ENCODE measurements around the gene HMCN1.
"Not testable (repeated sequence)": the region's sequence is repeated elsewhere in the genome, so short reads cannot be mapped to it uniquely, and the experiment has no call there.

HMCN1 gene

GRCh38 chr1:186210258-186210657, 476.1 kb downstream of the HMCN1 start:
- Histone ChIP-seq H3K4me3 (ENCODE audit: insufficient read depth, low read depth, low read length) (no peak overlapping the region), H3K4me1 (ENCODE audit: control insufficient read depth, insufficient read depth, low read length) (peaks cover 12% of the 10 kb centered on the region), H3K27me3 (ENCODE audit: control insufficient read depth, insufficient read depth, low read length, poor library complexity, severe bottlenecking) (no peaks in the 10 kb centered on the region), H3K9me3 (ENCODE audit: control insufficient read depth, low read length) (no peaks in the 10 kb centered on the region), H3K27ac (ENCODE audit: insufficient read depth, low read depth, low read length, poor library complexity, severe bottlenecking) (no peak overlapping the region), H3K36me3 (ENCODE audit: control insufficient read depth, insufficient read depth, low read length) (no peaks in the 10 kb centered on the region)
- 90 to 92% methylated on average over 10 of the region's 10 CpGs for WGBS, 2 experiments

GRCh38 chr1:186211583-186211982, 477.4 kb downstream of the HMCN1 start:
- not testable (repeated sequence) for H3K27ac ChIP-seq (ENCODE audit: insufficient read depth, low read depth, low read length, poor library complexity, severe bottlenecking); H3K36me3 ChIP-seq (ENCODE audit: control insufficient read depth, insufficient read depth, low read length); H3K27me3 ChIP-seq (ENCODE audit: control insufficient read depth, insufficient read depth, low read length, poor library complexity, severe bottlenecking); H3K4me1 ChIP-seq (ENCODE audit: control insufficient read depth, insufficient read depth, low read length); H3K9me3 ChIP-seq (ENCODE audit: control insufficient read depth, low read length); H3K4me3 ChIP-seq (ENCODE audit: insufficient read depth, low read depth, low read length)

GRCh38 chr1:186212568-186213224, 478.5 kb downstream of the HMCN1 start:
- Histone ChIP-seq H3K4me1 (ENCODE audit: control insufficient read depth, insufficient read depth, low read length) (peaks cover 7% of the 10 kb centered on the region), H3K9me3 (ENCODE audit: control insufficient read depth, low read length) (no peaks in the 10 kb centered on the region), H3K27ac (ENCODE audit: insufficient read depth, low read depth, low read length, poor library complexity, severe bottlenecking) (no peak overlapping the region), H3K36me3 (ENCODE audit: control insufficient read depth, insufficient read depth, low read length) (no peaks in the 10 kb centered on the region), H3K4me3 (ENCODE audit: insufficient read depth, low read depth, low read length) (no peak overlapping the region), H3K27me3 (ENCODE audit: control insufficient read depth, insufficient read depth, low read length, poor library complexity, severe bottlenecking) (no peaks in the 10 kb centered on the region)
- 66 to 68% methylated on average over 4 of the region's 4 CpGs for WGBS, 2 experiments

- Histone ChIP-seq H3K4me3 (ENCODE audit: insufficient read depth, low read depth, low read length) (no peak overlapping the region), H3K9me3 (ENCODE audit: control insufficient read depth, low read length) (no peaks in the 10 kb centered on the region), H3K27ac (ENCODE audit: insufficient read depth, low read depth, low read length, poor library complexity, severe bottlenecking) (no peak overlapping the region), H3K4me1 (ENCODE audit: control insufficient read depth, insufficient read depth, low read length) (peaks cover 7% of the 10 kb centered on the region), H3K36me3 (ENCODE audit: control insufficient read depth, insufficient read depth, low read length) (no peaks in the 10 kb centered on the region), H3K27me3 (ENCODE audit: control insufficient read depth, insufficient read depth, low read length, poor library complexity, severe bottlenecking) (no peaks in the 10 kb centered on the region)
- 91 to 92% methylated on average over 1 to 2 of the region's 2 CpGs for WGBS, 2 experiments
Measured at GRCh38 chr1:186213225-186213607, 479.0 kb downstream of the HMCN1 start.

GRCh38 chr1:186214791-186215190, 480.6 kb downstream of the HMCN1 start:
- no peaks in the 10 kb centered on the region for H3K9me3 ChIP-seq (ENCODE audit: control insufficient read depth, low read length)
- H3K27ac ChIP-seq (ENCODE audit: insufficient read depth, low read depth, low read length, poor library complexity, severe bottlenecking) = no peak overlapping the region
- no peaks in the 10 kb centered on the region for H3K27me3 ChIP-seq (ENCODE audit: control insufficient read depth, insufficient read depth, low read length, poor library complexity, severe bottlenecking)
- WGBS, 2 experiments = 90 to 96% methylated on average over 1 of the region's 1 CpG
- no peaks in the 10 kb centered on the region for H3K4me1 ChIP-seq (ENCODE audit: control insufficient read depth, insufficient read depth, low read length)
- H3K36me3 ChIP-seq (ENCODE audit: control insufficient read depth, insufficient read depth, low read length) = no peaks in the 10 kb centered on the region
- H3K4me3 ChIP-seq (ENCODE audit: insufficient read depth, low read depth, low read length) = no peak overlapping the region

GRCh38 chr1:186215636-186216035, 481.4 kb downstream of the HMCN1 start:
- H3K36me3 ChIP-seq (ENCODE audit: control insufficient read depth, insufficient read depth, low read length) = no peaks in the 10 kb centered on the region
- no peak overlapping the region for H3K27ac ChIP-seq (ENCODE audit: insufficient read depth, low read depth, low read length, poor library complexity, severe bottlenecking)
- H3K4me3 ChIP-seq (ENCODE audit: insufficient read depth, low read depth, low read length) = no peak overlapping the region
- H3K9me3 ChIP-seq (ENCODE audit: control insufficient read depth, low read length) = no peaks in the 10 kb centered on the region
- H3K27me3 ChIP-seq (ENCODE audit: control insufficient read depth, insufficient read depth, low read length, poor library complexity, severe bottlenecking) = no peaks in the 10 kb centered on the region
- H3K4me1 ChIP-seq (ENCODE audit: control insufficient read depth, insufficient read depth, low read length) = no peaks in the 10 kb centered on the region

GRCh38 chr1:186218654-186219352, 484.6 kb downstream of the HMCN1 start:
- H3K27me3 ChIP-seq (ENCODE audit: control insufficient read depth, insufficient read depth, low read length, poor library complexity, severe bottlenecking) = no peaks in the 10 kb centered on the region
- no peak overlapping the region for H3K27ac ChIP-seq (ENCODE audit: insufficient read depth, low read depth, low read length, poor library complexity, severe bottlenecking)
- no peak overlapping the region for H3K4me3 ChIP-seq (ENCODE audit: insufficient read depth, low read depth, low read length)
- WGBS, 2 experiments = 92 to 95% methylated on average over 4 of the region's 5 CpGs
- no peaks in the 10 kb centered on the region for H3K36me3 ChIP-seq (ENCODE audit: control insufficient read depth, insufficient read depth, low read length)
- no peaks in the 10 kb centered on the region for H3K9me3 ChIP-seq (ENCODE audit: control insufficient read depth, low read length)
- no peaks in the 10 kb centered on the region for H3K4me1 ChIP-seq (ENCODE audit: control insufficient read depth, insufficient read depth, low read length)

GRCh38 chr1:186220067-186220466, 485.9 kb downstream of the HMCN1 start:
- WGBS, 2 experiments = 91 to 92% methylated on average over 3 of the region's 3 CpGs
- Histone ChIP-seq H3K27ac (ENCODE audit: insufficient read depth, low read depth, low read length, poor library complexity, severe bottlenecking) (no peak overlapping the region), H3K4me3 (ENCODE audit: insufficient read depth, low read depth, low read length) (no peak overlapping the region), H3K36me3 (ENCODE audit: control insufficient read depth, insufficient read depth, low read length) (no peaks in the 10 kb centered on the region), H3K9me3 (ENCODE audit: control insufficient read depth, low read length) (no peaks in the 10 kb centered on the region), H3K4me1 (ENCODE audit: control insufficient read depth, insufficient read depth, low read length) (no peaks in the 10 kb centered on the region), H3K27me3 (ENCODE audit: control insufficient read depth, insufficient read depth, low read length, poor library complexity, severe bottlenecking) (no peaks in the 10 kb centered on the region)

- H3K9me3 ChIP-seq (ENCODE audit: control insufficient read depth, low read length) = no peaks in the 10 kb centered on the region
- H3K4me1 ChIP-seq (ENCODE audit: control insufficient read depth, insufficient read depth, low read length) = no peaks in the 10 kb centered on the region
- H3K36me3 ChIP-seq (ENCODE audit: control insufficient read depth, insufficient read depth, low read length) = no peaks in the 10 kb centered on the region
- 91 to 98% methylated on average over 1 of the region's 1 CpG for WGBS, 2 experiments
- H3K27me3 ChIP-seq (ENCODE audit: control insufficient read depth, insufficient read depth, low read length, poor library complexity, severe bottlenecking) = no peaks in the 10 kb centered on the region
- H3K4me3 ChIP-seq (ENCODE audit: insufficient read depth, low read depth, low read length) = no peak overlapping the region
- H3K27ac ChIP-seq (ENCODE audit: insufficient read depth, low read depth, low read length, poor library complexity, severe bottlenecking) = no peak overlapping the region
Measured at GRCh38 chr1:186220911-186221310, 486.7 kb downstream of the HMCN1 start.

- Histone ChIP-seq H3K9me3 (ENCODE audit: control insufficient read depth, low read length) (no peaks in the 10 kb centered on the region), H3K27me3 (ENCODE audit: control insufficient read depth, insufficient read depth, low read length, poor library complexity, severe bottlenecking) (no peaks in the 10 kb centered on the region), H3K4me3 (ENCODE audit: insufficient read depth, low read depth, low read length) (no peak overlapping the region), H3K4me1 (ENCODE audit: control insufficient read depth, insufficient read depth, low read length) (no peaks in the 10 kb centered on the region), H3K36me3 (ENCODE audit: control insufficient read depth, insufficient read depth, low read length) (no peaks in the 10 kb centered on the region), H3K27ac (ENCODE audit: insufficient read depth, low read depth, low read length, poor library complexity, severe bottlenecking) (no peak overlapping the region)
- WGBS, 2 experiments = 88 to 100% methylated on average over 1 of the region's 1 CpG
Measured at GRCh38 chr1:186225096-186225495, 490.9 kb downstream of the HMCN1 start.
